Activated T-cell treated with anti-CD3 and anti-CD28 coated beads for 24 hours (primary cell): ENCODE data around the gene SUSD2.
"Not testable (repeated sequence)": the region's sequence is repeated elsewhere in the genome, so short reads cannot be mapped to it uniquely, and the experiment has no call there.

Source experiments
- DNase-seq: peaks from one replicate; pipeline ENCODE4 v3.0.0-alpha.2; 2020; ENCODE audit warnings: low read depth

Gene SUSD2

GRCh38 chr22:24181088-24181995 is at the start of gene SUSD2:
Gene SUSD2 (plus strand): TSS chr22:24181487. CDS start chr22:24181520, 33 bp downstream.
- no peak for DNase-seq

- DNase-seq, result no peak
These were observed 47.9 kb upstream of the SUSD2 start for GRCh38 chr22:24133187-24133965.

GRCh38 chr22:24134090-24134846 is 47.0 kb upstream of the SUSD2 start:
- DNase-seq, result peak; percentile 44

GRCh38 chr22:24136533-24136932 is 44.8 kb upstream of the SUSD2 start:
- not testable (repeated sequence) for DNase-seq

- no peak for DNase-seq
These were observed 43.7 kb upstream of the SUSD2 start for GRCh38 chr22:24137595-24137994.

- DNase-seq, result no peak
These were observed 42.5 kb upstream of the SUSD2 start for GRCh38 chr22:24138649-24139420.

- DNase-seq, result no peak
These were observed 40.9 kb upstream of the SUSD2 start for GRCh38 chr22:24140357-24140756.

GRCh38 chr22:24141586-24141985 is 39.7 kb upstream of the SUSD2 start:
- no peak for DNase-seq

- DNase-seq, result no peak
These were observed 39.0 kb upstream of the SUSD2 start for GRCh38 chr22:24142241-24142640.

GRCh38 chr22:24142831-24143230 is 38.5 kb upstream of the SUSD2 start:
- DNase-seq, result no peak

- no peak for DNase-seq
These were observed 37.1 kb upstream of the SUSD2 start for GRCh38 chr22:24144056-24144777.

GRCh38 chr22:24144778-24145085 is 36.6 kb upstream of the SUSD2 start:
- no peak for DNase-seq

- DNase-seq, result no peak
These were observed 35.7 kb upstream of the SUSD2 start for GRCh38 chr22:24145446-24146193.

GRCh38 chr22:24146194-24146616 is 35.1 kb upstream of the SUSD2 start:
- DNase-seq, result no peak

GRCh38 chr22:24146791-24147353 is 34.4 kb upstream of the SUSD2 start:
- DNase-seq, result no peak

- no peak for DNase-seq
These were observed 33.6 kb upstream of the SUSD2 start for GRCh38 chr22:24147666-24148065.

GRCh38 chr22:24148266-24149197 is 32.8 kb upstream of the SUSD2 start:
- no peak for DNase-seq

- DNase-seq, result no peak
These were observed 32.1 kb upstream of the SUSD2 start for GRCh38 chr22:24149198-24149590.

- no peak for DNase-seq
These were observed 27.9 kb upstream of the SUSD2 start for GRCh38 chr22:24153353-24153752.
